ENCODE data around the gene TBX10.
"Not testable (repeated sequence)": the region's sequence is repeated elsewhere in the genome, so short reads cannot be mapped to it uniquely, and the experiment has no call there.

Gene TBX10

GRCh38 chr11:67639438-67639859, at the start of gene TBX10:
Gene TBX10 (minus strand): TSS chr11:67639763. CDS start chr11:67639472, 291 bp downstream.
- no peak for FAIRE-seq

- FAIRE-seq, result no peak
These were observed 49.6 kb upstream of the TBX10 start for GRCh38 chr11:67689178-67689577.

GRCh38 chr11:67687986-67688385, 48.4 kb upstream of the TBX10 start:
- FAIRE-seq, result no peak

- FAIRE-seq, result not testable (repeated sequence)
These were observed 46.2 kb upstream of the TBX10 start for GRCh38 chr11:67685641-67686332.

- FAIRE-seq, result not testable (repeated sequence)
These were observed 42.8 kb upstream of the TBX10 start for GRCh38 chr11:67682126-67683034.

GRCh38 chr11:67680696-67681470, 41.3 kb upstream of the TBX10 start:
- no peak for FAIRE-seq

GRCh38 chr11:67675058-67675747, 35.6 kb upstream of the TBX10 start:
- FAIRE-seq, result no peak

GRCh38 chr11:67674442-67674871, 34.9 kb upstream of the TBX10 start, which contains the start of gene ALDH3B2:
Gene ALDH3B2 (minus strand): TSS chr11:67674623. CDS start chr11:67666935, 7,688 bp downstream.
- FAIRE-seq, result no peak

- FAIRE-seq, result no peak
These were observed 34.3 kb upstream of the TBX10 start for GRCh38 chr11:67673902-67674301.

GRCh38 chr11:67673358-67673757, 33.8 kb upstream of the TBX10 start:
- no peak for FAIRE-seq

GRCh38 chr11:67671211-67671520, 31.6 kb upstream of the TBX10 start:
- FAIRE-seq, result no peak

GRCh38 chr11:67670316-67671210, 31.0 kb upstream of the TBX10 start:
- FAIRE-seq, result no peak

- no peak for FAIRE-seq
These were observed 28.6 kb upstream of the TBX10 start for GRCh38 chr11:67668192-67668551.

- FAIRE-seq, result no peak
These were observed 28.1 kb upstream of the TBX10 start for GRCh38 chr11:67667490-67668191.

- FAIRE-seq, result no peak
These were observed 27.3 kb upstream of the TBX10 start for GRCh38 chr11:67666676-67667489.

- FAIRE-seq, result no peak
These were observed 26.7 kb upstream of the TBX10 start for GRCh38 chr11:67666303-67666645.

- no peak for FAIRE-seq
These were observed 26.2 kb upstream of the TBX10 start for GRCh38 chr11:67665541-67666302.

GRCh38 chr11:67664696-67665540, 25.4 kb upstream of the TBX10 start:
- no peak for FAIRE-seq
